Measurements from ENCODE around the gene PLCB1. TPM values are rescaled to one million over a fixed set of nuclear protein-coding genes. Genes with fewer than 3 reads are reported as not detected.
A peak's percentile ranks its signal among the peaks of the same experiment; 100 is the strongest.

The PLCB1 gene
- total RNA-seq, 1 donor from 2014 or later = 6.3 TPM

GRCh38 chr20:8476021-8476420, 344.0 kb downstream of the PLCB1 start:
- TF ChIP-seq, protein P1, sequence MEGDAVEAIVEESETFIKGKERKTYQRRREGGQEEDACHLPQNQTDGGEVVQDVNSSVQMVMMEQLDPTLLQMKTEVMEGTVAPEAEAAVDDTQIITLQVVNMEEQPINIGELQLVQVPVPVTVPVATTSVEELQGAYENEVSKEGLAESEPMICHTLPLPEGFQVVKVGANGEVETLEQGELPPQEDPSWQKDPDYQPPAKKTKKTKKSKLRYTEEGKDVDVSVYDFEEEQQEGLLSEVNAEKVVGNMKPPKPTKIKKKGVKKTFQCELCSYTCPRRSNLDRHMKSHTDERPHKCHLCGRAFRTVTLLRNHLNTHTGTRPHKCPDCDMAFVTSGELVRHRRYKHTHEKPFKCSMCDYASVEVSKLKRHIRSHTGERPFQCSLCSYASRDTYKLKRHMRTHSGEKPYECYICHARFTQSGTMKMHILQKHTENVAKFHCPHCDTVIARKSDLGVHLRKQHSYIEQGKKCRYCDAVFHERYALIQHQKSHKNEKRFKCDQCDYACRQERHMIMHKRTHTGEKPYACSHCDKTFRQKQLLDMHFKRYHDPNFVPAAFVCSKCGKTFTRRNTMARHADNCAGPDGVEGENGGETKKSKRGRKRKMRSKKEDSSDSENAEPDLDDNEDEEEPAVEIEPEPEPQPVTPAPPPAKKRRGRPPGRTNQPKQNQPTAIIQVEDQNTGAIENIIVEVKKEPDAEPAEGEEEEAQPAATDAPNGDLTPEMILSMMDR (IDR thresholded peaks at IDR 0.05) = no peak
- no peak overlapping the region for H3K27ac ChIP-seq

GRCh38 chr20:8480597-8480996, 348.5 kb downstream of the PLCB1 start:
- TF ChIP-seq, protein P1 (IDR thresholded peaks at IDR 0.05) = no peak
- no peak for ATAC-seq
- Histone ChIP-seq H3K36me3 (no peaks in the 10 kb centered on the region), H3K4me3 (no peak overlapping the region), H3K27me3 (ENCODE audit: low read depth) (no peaks in the 10 kb centered on the region), H3K4me1 (no peaks in the 10 kb centered on the region), H3K27ac (no peak overlapping the region), H3K9me3 (no peaks in the 10 kb centered on the region)
- intact Hi-C loops (cut with DNase I) = no loop called here
- no peak for DNase-seq

More at GRCh38 chr20:8476021-8476420, 344.0 kb downstream of the PLCB1 start:
- no peaks in the 10 kb centered on the region for H3K27me3 ChIP-seq (ENCODE audit: low read depth)
- no peak for DNase-seq
- no peaks in the 10 kb centered on the region for H3K4me1 ChIP-seq
- peak; percentile 59 to 72 for ATAC-seq
- intact Hi-C loops (cut with DNase I) = no loop called here
- H3K36me3 ChIP-seq = no peaks in the 10 kb centered on the region
- no peak overlapping the region for H3K4me3 ChIP-seq
- H3K9me3 ChIP-seq = no peaks in the 10 kb centered on the region

DNA sequence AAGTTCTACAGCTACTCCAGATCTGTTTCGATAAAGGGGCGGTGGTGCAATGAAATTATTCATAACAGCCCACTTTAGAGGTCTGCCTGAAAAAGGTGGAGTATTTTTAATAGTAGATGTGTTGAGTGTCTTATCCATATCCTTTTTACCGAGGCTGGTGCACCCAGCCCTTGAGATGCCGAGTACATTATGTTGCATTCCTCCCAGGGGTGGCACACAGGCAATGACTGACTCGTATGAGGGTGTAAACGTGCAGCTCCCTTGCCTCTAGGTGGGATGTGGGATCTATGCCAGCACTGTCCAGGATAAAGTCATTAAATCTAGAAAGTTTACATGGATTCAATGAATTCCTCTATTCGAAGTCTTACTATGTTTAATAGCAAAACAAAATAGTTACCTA, 355.6 kb downstream of the PLCB1 start:
- H3K9me3 ChIP-seq = no peaks in the 10 kb centered on the region
- DNase-seq = no peak
- no peak for ATAC-seq
- no peaks in the 10 kb centered on the region for H3K27me3 ChIP-seq (ENCODE audit: low read depth)
- H3K4me1 ChIP-seq = no peaks in the 10 kb centered on the region
- intact Hi-C loops (cut with DNase I) = no loop called here
- TF ChIP-seq, protein P1 (IDR thresholded peaks at IDR 0.05) = no peak
- H3K27ac ChIP-seq = no peak overlapping the region
- H3K36me3 ChIP-seq = no peaks in the 10 kb centered on the region
- H3K4me3 ChIP-seq = no peak overlapping the region

- Histone ChIP-seq H3K27me3 (ENCODE audit: low read depth) (no peaks in the 10 kb centered on the region), H3K9me3 (no peaks in the 10 kb centered on the region), H3K36me3 (no peaks in the 10 kb centered on the region), H3K4me3 (no peak overlapping the region), H3K4me1 (no peaks in the 10 kb centered on the region), H3K27ac (no peak overlapping the region)
- intact Hi-C loops (cut with DNase I) = no loop called here
- TF ChIP-seq, protein P1 (IDR thresholded peaks at IDR 0.05) = no peak
- ATAC-seq = no peak
- no peak for DNase-seq
Measured at GRCh38 chr20:8489094-8489883, 357.2 kb downstream of the PLCB1 start.

- ATAC-seq = no peak
- H3K4me1 ChIP-seq = peaks cover 4% of the 10 kb centered on the region
- H3K27ac ChIP-seq = no peak overlapping the region
- intact Hi-C loops (cut with DNase I) = no loop called here
- no peak for DNase-seq
- no peaks in the 10 kb centered on the region for H3K9me3 ChIP-seq
- no peak overlapping the region for H3K4me3 ChIP-seq
- no peaks in the 10 kb centered on the region for H3K36me3 ChIP-seq
- TF ChIP-seq, protein P1 (IDR thresholded peaks at IDR 0.05) = no peak
- no peaks in the 10 kb centered on the region for H3K27me3 ChIP-seq (ENCODE audit: low read depth)
Measured at GRCh38 chr20:8490076-8490830, 358.2 kb downstream of the PLCB1 start.
